ENCODE measurements around the gene HSPBP1.

- TF ChIP-seq GATA3 (IDR thresholded peaks at IDR 0.05; ENCODE audit: low read depth, low read length) (no peak), GATA2 (IDR thresholded peaks at IDR 0.05; ENCODE audit: low read depth, low read length) (no peak)
These were observed 49.1 kb downstream of the HSPBP1 start for GRCh38 chr19:55230780-55231179.

Data from SH-SY5Y (cell line).